ENCODE measurements around the gene PIP5K1C.
A peak's percentile ranks its signal among the peaks of the same experiment; 100 is the strongest.

- no peak for TF ChIP-seq EZH2phosphoT487 (IDR thresholded peaks at IDR 0.05; ENCODE audit: borderline replicate concordance)
- TF ChIP-seq YY1 (IDR thresholded peaks at IDR 0.05; ENCODE audit: extremely low read depth, insufficient replicate concordance, low read depth, low read length), result peak; percentile 38
- no peak for TF ChIP-seq ELF1 (IDR thresholded peaks at IDR 0.05; ENCODE audit: borderline replicate concordance, low read depth)
- no peak for TF ChIP-seq MAX (IDR thresholded peaks at IDR 0.05)
- peak; percentile 90 for TF ChIP-seq RAD21 (IDR thresholded peaks at IDR 0.05; ENCODE audit: low read depth)
- no peak for TF ChIP-seq EZH2 (IDR thresholded peaks at IDR 0.05)
- peak; percentile 77 to 89 (median 81) for TF ChIP-seq CTCF (IDR thresholded peaks at IDR 0.05 in 2 of 3, conservative IDR thresholded peaks at IDR 0.05 in 1 of 3; ENCODE audit: borderline replicate concordance in 1 of 3, insufficient read depth in 1 of 3, low read depth in 2 of 3, low read length in 2 of 3)
- no peak for TF ChIP-seq POLR2A (IDR thresholded peaks at IDR 0.05; ENCODE audit: borderline replicate concordance, extremely low read depth, insufficient read depth, insufficient read length)
- TF ChIP-seq CEBPB (IDR thresholded peaks at IDR 0.05; ENCODE audit: low read depth), result no peak
- no peak for TF ChIP-seq ZBTB33 (IDR thresholded peaks at IDR 0.05; ENCODE audit: extremely low read depth, insufficient replicate concordance, low read length)
Measured at GRCh38 chr19:3665681-3666544, 34.4 kb downstream of the PIP5K1C start.
